Trophoblast cell (in vitro differentiated cells and primary cell): ENCODE data around the gene PAPPA.

Experiments
- DNase-seq, 2 donors: peaks; one replicate each; pipeline ENCODE4 v3.0.0-alpha.2; 2016
- H2AFZ ChIP-seq: 2 replicates; pipeline ENCODE4 v1.6.1; 2013; ENCODE audit warnings: low read length, moderate library complexity, mild to moderate bottlenecking; ENCODE audit not compliant: insufficient read depth, poor library complexity
- H2AK5ac ChIP-seq: 2 replicates; pipeline ENCODE4 v1.6.1; 2013; ENCODE audit warnings: mild to moderate bottlenecking, low read length
- H2BK120ac ChIP-seq: 2 replicates; pipeline ENCODE4 v1.6.1; 2013; ENCODE audit warnings: low read length, mild to moderate bottlenecking, moderate library complexity; ENCODE audit not compliant: insufficient read depth, poor library complexity
- H2BK12ac ChIP-seq: 2 replicates; pipeline ENCODE4 v1.6.1; 2013; ENCODE audit warnings: mild to moderate bottlenecking, low read length, moderate library complexity
- H2BK5ac ChIP-seq: 2 replicates; pipeline ENCODE4 v1.6.1; 2013; ENCODE audit warnings: low read length, low read depth, moderate library complexity, mild to moderate bottlenecking; ENCODE audit not compliant: poor library complexity
- H3K14ac ChIP-seq: 2 replicates; pipeline ENCODE4 v1.6.1; 2013; ENCODE audit warnings: mild to moderate bottlenecking, low read length
- H3K18ac ChIP-seq: 2 replicates; pipeline ENCODE4 v1.6.1; 2013; ENCODE audit warnings: mild to moderate bottlenecking, low read length
- H3K23ac ChIP-seq: 2 replicates; pipeline ENCODE4 v1.6.1; 2013; ENCODE audit warnings: low read length
- H3K27ac ChIP-seq: 2 replicates; pipeline ENCODE4 v1.5.1; 2013; ENCODE audit warnings: low read depth, mild to moderate bottlenecking, inconsistent platforms, low read length, moderate library complexity
- H3K27me3 ChIP-seq: 2 replicates; pipeline ENCODE4 v1.6.1; 2013; ENCODE audit warnings: inconsistent platforms, mild to moderate bottlenecking, low read length, moderate library complexity; ENCODE audit not compliant: insufficient read depth
- H3K36me3 ChIP-seq, 2 experiments: 1 replicate in 1 of 2; 2 replicates in 1 of 2; pipeline ENCODE4 v1.6.1; 2013; ENCODE audit warnings: low read length in 2 of 2, mild to moderate bottlenecking in 2 of 2, moderate library complexity in 1 of 2; ENCODE audit not compliant: insufficient read depth in 2 of 2, control insufficient read depth in 1 of 2
- H3K4ac ChIP-seq: 2 replicates; pipeline ENCODE4 v1.6.1; 2013; ENCODE audit warnings: low read depth, mild to moderate bottlenecking, low read length, moderate library complexity
- H3K4me1 ChIP-seq, 2 experiments: 1 replicate in 1 of 2; 2 replicates in 1 of 2; pipeline ENCODE4 v1.6.1; 2013; ENCODE audit warnings: low read length in 2 of 2, mild to moderate bottlenecking in 2 of 2, moderate library complexity in 1 of 2; ENCODE audit not compliant: insufficient read depth in 2 of 2, control insufficient read depth in 1 of 2
- H3K4me2 ChIP-seq: 2 replicates; pipeline ENCODE4 v1.6.1; 2013; ENCODE audit warnings: inconsistent platforms, mild to moderate bottlenecking, low read length, moderate library complexity
- H3K4me3 ChIP-seq: 2 replicates; pipeline ENCODE4 v1.5.1; 2013; ENCODE audit warnings: mild to moderate bottlenecking, low read depth, low read length, inconsistent platforms
- H3K79me1 ChIP-seq: one replicate; pipeline ENCODE4 v1.6.1; 2013; ENCODE audit warnings: low read length
- H3K79me2 ChIP-seq: 2 replicates; pipeline ENCODE4 v1.6.1; 2013; ENCODE audit warnings: low read length, mild to moderate bottlenecking; ENCODE audit not compliant: control insufficient read depth, insufficient read depth, poor library complexity
- H3K9ac ChIP-seq: 2 replicates; pipeline ENCODE4 v1.6.1; 2013; ENCODE audit warnings: mild to moderate bottlenecking, low read length
- H3K9me3 ChIP-seq: 2 replicates; pipeline ENCODE4 v1.6.1; 2013; ENCODE audit warnings: low read depth, mild to moderate bottlenecking, control low read depth, inconsistent platforms, low read length; ENCODE audit not compliant: insufficient read depth
- H4K12ac ChIP-seq: 2 replicates; pipeline ENCODE4 v1.6.1; 2013; ENCODE audit warnings: low read depth, mild to moderate bottlenecking, low read length, moderate library complexity
- H4K8ac ChIP-seq: 2 replicates; pipeline ENCODE4 v1.6.1; 2013; ENCODE audit warnings: low read depth, mild to moderate bottlenecking, low read length, moderate library complexity
- H4K91ac ChIP-seq: one replicate; pipeline ENCODE4 v1.6.1; 2013; ENCODE audit warnings: low read depth, mild to moderate bottlenecking, low read length, moderate library complexity
- whole genome bisulfite sequencing: extraction: QIAGEN DNeasy Blood & Tissue Kit; methylation state at CpG from one replicate; pipeline ENCODE4 v1.1.7; 2013; ENCODE audit warnings: missing lambda C conversion rate; ENCODE audit not compliant: insufficient read length, insufficient coverage; ENCODE audit errors: extremely low coverage; 5-methylcytosine and 5-hydroxymethylcytosine counted together

The PAPPA gene

DNA sequence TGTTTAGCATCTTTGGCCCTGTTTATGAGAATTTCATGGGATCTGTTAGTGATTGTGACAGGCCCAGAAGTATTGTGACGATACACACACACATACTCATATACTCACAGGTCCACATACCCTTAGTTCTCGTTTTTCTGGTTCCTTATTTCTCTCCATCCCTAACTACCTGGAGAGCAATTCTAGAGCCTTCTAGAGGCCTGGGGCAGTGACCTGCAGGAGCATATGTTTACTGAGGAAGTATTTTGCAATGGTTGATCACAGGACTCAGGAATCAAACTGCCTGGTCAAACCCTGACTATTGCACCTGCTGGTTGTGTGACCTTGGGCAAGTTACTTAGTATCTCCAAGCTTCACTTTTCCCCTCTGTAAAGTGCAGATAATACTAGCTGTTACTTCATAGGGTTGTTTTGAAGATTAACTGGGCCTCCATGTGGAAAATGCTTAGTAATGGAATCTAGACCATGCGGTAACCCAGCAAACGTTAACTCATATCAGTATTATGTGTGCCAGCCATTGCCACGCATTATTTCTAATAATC, 8.7 kb downstream of the PAPPA start:
- Histone ChIP-seq H3K14ac (no peak overlapping the region), H3K18ac (no peak overlapping the region), H3K27ac (no peak overlapping the region), H3K4ac (no peak overlapping the region), H3K9me3 (no peaks in the 10 kb centered on the region), H3K79me1 (peaks cover 3% of the 10 kb centered on the region), H4K8ac (no peak overlapping the region), H3K79me2 (no peaks in the 10 kb centered on the region), H4K91ac (no peak overlapping the region), H3K27me3 (no peaks in the 10 kb centered on the region), H3K4me1 (peaks cover 0 to 4% of the 10 kb centered on the region in 2 experiments), H3K4me2 (no peak overlapping the region), H3K4me3 (no peak overlapping the region), H3K23ac (no peak overlapping the region), H2BK5ac (no peak overlapping the region), H2AK5ac (no peak overlapping the region), H2BK12ac (no peak overlapping the region), H3K36me3 (no peaks in the 10 kb centered on the region), H2AFZ (no peak overlapping the region), H2BK120ac (no peak overlapping the region), H3K9ac (no peak overlapping the region), H4K12ac (no peak overlapping the region)
- no CpG with 5 or more reads among the region's 5 CpGs for WGBS
- DNase-seq, result peak; percentile 84 to 86

DNA sequence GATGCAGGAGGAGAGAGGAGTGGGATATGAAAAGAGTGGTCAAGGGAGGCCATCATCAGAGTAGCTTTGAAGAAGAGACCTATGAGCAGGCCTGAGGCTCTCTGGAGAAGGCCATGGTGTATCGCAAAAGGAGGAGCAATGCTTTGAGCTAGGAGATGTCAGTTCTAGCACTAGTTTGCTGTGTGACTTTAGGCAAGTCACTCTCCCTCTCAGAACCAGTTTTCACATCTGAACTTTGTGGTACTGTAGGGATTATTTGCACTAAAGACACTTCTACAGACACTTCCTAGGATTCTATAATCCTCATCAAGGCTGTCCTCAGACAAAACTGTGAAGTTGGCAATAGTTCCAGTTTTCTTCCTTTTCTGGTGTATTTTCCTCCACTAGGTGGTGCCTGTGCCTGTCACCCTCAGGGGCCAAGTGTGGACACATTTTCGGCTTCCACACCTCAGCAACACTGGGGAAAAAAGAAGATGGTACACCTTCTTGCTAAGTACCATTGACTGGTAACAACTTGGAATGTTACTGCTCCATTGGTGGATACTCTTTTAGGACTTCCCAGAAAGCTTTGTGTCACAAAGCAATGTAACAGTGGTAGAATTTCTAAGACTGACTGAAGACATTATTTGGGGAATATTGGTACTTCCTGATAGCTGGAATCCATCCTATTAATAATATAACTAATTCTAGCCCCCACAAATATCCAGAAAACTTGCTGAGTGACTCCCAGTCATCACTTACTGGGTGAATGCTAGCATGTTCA, 9.9 kb downstream of the PAPPA start:
- Histone ChIP-seq H3K27ac (no peak overlapping the region), H3K9ac (no peak overlapping the region), H3K4ac (no peak overlapping the region), H2BK120ac (no peak overlapping the region), H3K4me3 (no peak overlapping the region), H3K79me1 (peaks cover 3% of the 10 kb centered on the region), H3K36me3 (no peaks in the 10 kb centered on the region), H3K4me2 (no peak overlapping the region), H4K91ac (no peak overlapping the region), H2BK5ac (no peak overlapping the region), H2AFZ (no peak overlapping the region), H4K8ac (no peak overlapping the region), H3K23ac (no peak overlapping the region), H3K18ac (no peak overlapping the region), H3K9me3 (no peaks in the 10 kb centered on the region), H3K79me2 (no peaks in the 10 kb centered on the region), H3K4me1 (peaks cover 0 to 4% of the 10 kb centered on the region in 2 experiments), H4K12ac (no peak overlapping the region), H3K27me3 (no peaks in the 10 kb centered on the region), H2AK5ac (no peak overlapping the region), H3K14ac (no peak overlapping the region), H2BK12ac (no peak overlapping the region)
- DNase-seq, result peak in 1 of 2 donors; percentile 68
- no CpG with 5 or more reads among the region's 2 CpGs for WGBS

DNA sequence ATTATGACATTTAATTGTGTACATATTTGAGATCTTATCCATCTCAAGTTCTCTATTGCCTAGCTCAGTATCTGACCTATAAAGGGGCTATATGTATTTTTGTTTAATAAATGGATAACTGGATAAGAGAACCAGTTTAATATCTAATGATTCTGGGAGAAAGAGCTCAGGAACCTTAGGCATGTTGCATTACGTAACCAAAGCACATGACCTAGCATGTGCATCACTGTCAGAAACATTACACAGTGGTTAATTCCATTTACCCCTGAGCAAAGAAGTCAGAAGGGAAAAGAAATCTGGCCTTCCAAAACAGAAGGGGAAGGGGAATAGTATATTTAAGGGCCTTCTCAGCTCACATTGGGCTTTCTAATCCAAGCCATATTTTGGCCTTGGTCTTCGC, 12.3 kb downstream of the PAPPA start:
- Histone ChIP-seq H3K4ac (no peak overlapping the region), H4K91ac (no peak overlapping the region), H3K79me1 (peaks cover 3% of the 10 kb centered on the region), H3K79me2 (no peaks in the 10 kb centered on the region), H3K9ac (no peak overlapping the region), H2AFZ (no peak overlapping the region), H3K4me3 (no peak overlapping the region), H3K9me3 (no peaks in the 10 kb centered on the region), H3K36me3 (no peaks in the 10 kb centered on the region), H2BK5ac (no peak overlapping the region), H3K27me3 (no peaks in the 10 kb centered on the region), H3K4me1 (peaks cover 0 to 2% of the 10 kb centered on the region in 2 experiments), H3K27ac (no peak overlapping the region), H2AK5ac (no peak overlapping the region), H3K14ac (no peak overlapping the region), H2BK120ac (no peak overlapping the region), H3K23ac (no peak overlapping the region), H4K12ac (no peak overlapping the region), H3K18ac (no peak overlapping the region), H3K4me2 (no peak overlapping the region), H2BK12ac (no peak overlapping the region), H4K8ac (no peak overlapping the region)
- DNase-seq, result peak in 1 of 2 donors; percentile 50
- no CpG with 5 or more reads among the region's 2 CpGs for WGBS

DNA sequence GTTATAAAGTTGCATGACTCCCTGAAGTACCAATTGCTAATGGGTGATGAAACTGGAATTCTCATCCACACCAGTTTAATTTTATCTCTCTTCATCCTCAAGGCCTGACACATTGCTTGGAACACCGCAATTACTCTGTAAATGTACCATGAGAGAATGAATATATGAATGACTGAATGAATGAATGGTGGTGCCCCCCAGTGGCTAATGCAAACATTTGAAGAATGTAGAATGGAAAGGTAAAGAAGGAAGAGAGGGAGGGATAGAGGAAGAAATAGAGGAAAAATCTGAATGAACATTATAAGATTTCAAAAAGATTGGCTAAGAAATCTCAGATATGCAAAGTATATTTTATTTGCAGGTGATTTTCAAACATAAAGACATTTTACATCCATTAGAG, 13.1 kb downstream of the PAPPA start:
- Histone ChIP-seq H3K9ac (no peak overlapping the region), H3K79me1 (peaks cover 3% of the 10 kb centered on the region), H3K79me2 (no peaks in the 10 kb centered on the region), H2AFZ (no peak overlapping the region), H3K4me2 (no peak overlapping the region), H3K4me3 (no peak overlapping the region), H3K9me3 (no peaks in the 10 kb centered on the region), H2AK5ac (no peak overlapping the region), H4K12ac (no peak overlapping the region), H3K27ac (no peak overlapping the region), H4K91ac (no peak overlapping the region), H2BK12ac (no peak overlapping the region), H4K8ac (no peak overlapping the region), H3K36me3 (no peaks in the 10 kb centered on the region), H3K27me3 (no peaks in the 10 kb centered on the region), H3K18ac (no peak overlapping the region), H2BK120ac (no peak overlapping the region), H3K4ac (no peak overlapping the region), H3K23ac (no peak overlapping the region), H2BK5ac (no peak overlapping the region), H3K14ac (no peak overlapping the region), H3K4me1 (peaks cover 0 to 2% of the 10 kb centered on the region in 2 experiments)
- DNase-seq, result no peak
- WGBS, result no CpG with 5 or more reads among the region's 1 CpG
